DMS53 (cell line): ENCODE results near the gene DLK1.

Experiments
- DNase-seq: peaks from one replicate; lab custom pipeline; 2025; lab: John Stamatoyannopoulos, UW

The DLK1 gene

GRCh38 chr14:100777818-100778525 lies 51.3 kb downstream of the DLK1 start:
- no peak for DNase-seq

GRCh38 chr14:100778526-100778882 lies 51.8 kb downstream of the DLK1 start:
- DNase-seq = no peak

- DNase-seq = no peak
Observed at GRCh38 chr14:100778951-100779690, 52.4 kb downstream of the DLK1 start.

GRCh38 chr14:100779691-100780080 lies 53.0 kb downstream of the DLK1 start:
- DNase-seq = no peak

- no peak for DNase-seq
Observed at GRCh38 chr14:100780246-100780645, 53.6 kb downstream of the DLK1 start.

- DNase-seq = no peak
Observed at GRCh38 chr14:100780646-100781355, 54.1 kb downstream of the DLK1 start.

- no peak for DNase-seq
Observed at GRCh38 chr14:100781952-100782351, 55.3 kb downstream of the DLK1 start.

- no peak for DNase-seq
Observed at GRCh38 chr14:100782516-100783320, 56.0 kb downstream of the DLK1 start.

GRCh38 chr14:100783630-100784370 lies 57.1 kb downstream of the DLK1 start:
- DNase-seq = no peak

- DNase-seq = no peak
Observed at GRCh38 chr14:100784523-100785337, 58.0 kb downstream of the DLK1 start.

GRCh38 chr14:100785338-100785615 lies 58.6 kb downstream of the DLK1 start:
- DNase-seq = no peak

- no peak for DNase-seq
Observed at GRCh38 chr14:100785626-100786025, 58.9 kb downstream of the DLK1 start.

- no peak for DNase-seq
Observed at GRCh38 chr14:100786131-100786530, 59.4 kb downstream of the DLK1 start.

GRCh38 chr14:100786576-100787219 lies 60.0 kb downstream of the DLK1 start:
- DNase-seq = no peak

- no peak for DNase-seq
Observed at GRCh38 chr14:100787659-100788058, 61.0 kb downstream of the DLK1 start.
